ENCODE data around the gene NEK6.

DNA sequence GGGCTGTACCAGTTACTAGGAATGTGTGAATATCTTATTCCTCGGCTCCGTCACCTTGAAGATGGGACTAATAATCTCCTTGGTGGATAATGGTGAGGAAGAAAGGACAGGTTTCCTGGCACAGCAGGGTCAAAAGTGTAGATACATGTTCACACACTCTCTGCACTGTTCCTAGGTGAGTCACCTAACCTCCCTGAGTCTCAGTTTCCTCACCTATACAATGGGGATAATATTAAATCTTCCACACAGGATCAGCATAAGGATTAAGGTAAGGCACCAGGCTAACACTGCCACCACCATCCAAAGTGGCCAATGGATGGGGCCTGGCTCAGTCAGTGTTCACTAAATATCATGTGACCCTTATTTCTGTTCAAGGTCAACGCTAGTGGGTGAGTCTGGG lies 90.6 kb downstream of the NEK6 start:
- TF ChIP-seq, protein P1, sequence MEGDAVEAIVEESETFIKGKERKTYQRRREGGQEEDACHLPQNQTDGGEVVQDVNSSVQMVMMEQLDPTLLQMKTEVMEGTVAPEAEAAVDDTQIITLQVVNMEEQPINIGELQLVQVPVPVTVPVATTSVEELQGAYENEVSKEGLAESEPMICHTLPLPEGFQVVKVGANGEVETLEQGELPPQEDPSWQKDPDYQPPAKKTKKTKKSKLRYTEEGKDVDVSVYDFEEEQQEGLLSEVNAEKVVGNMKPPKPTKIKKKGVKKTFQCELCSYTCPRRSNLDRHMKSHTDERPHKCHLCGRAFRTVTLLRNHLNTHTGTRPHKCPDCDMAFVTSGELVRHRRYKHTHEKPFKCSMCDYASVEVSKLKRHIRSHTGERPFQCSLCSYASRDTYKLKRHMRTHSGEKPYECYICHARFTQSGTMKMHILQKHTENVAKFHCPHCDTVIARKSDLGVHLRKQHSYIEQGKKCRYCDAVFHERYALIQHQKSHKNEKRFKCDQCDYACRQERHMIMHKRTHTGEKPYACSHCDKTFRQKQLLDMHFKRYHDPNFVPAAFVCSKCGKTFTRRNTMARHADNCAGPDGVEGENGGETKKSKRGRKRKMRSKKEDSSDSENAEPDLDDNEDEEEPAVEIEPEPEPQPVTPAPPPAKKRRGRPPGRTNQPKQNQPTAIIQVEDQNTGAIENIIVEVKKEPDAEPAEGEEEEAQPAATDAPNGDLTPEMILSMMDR (IDR thresholded peaks at IDR 0.05) = no peak
- no peak for TF ChIP-seq POLR2A (IDR thresholded peaks at IDR 0.05)
- TF ChIP-seq EP300 (IDR thresholded peaks at IDR 0.05) = no peak

Measured in tibial nerve (tissue), 4 donors.